GM19023 (cell line): ENCODE results near the gene SCART1.
"Not testable (repeated sequence)": the region's sequence is repeated elsewhere in the genome, so short reads cannot be mapped to it uniquely, and the experiment has no call there.

Experiments used
- ATAC-seq: cut with Tn5 transposase; IDR thresholded peaks from one replicate; pipeline ENCODE4 v1.9.1; 2021; ENCODE audit warnings: mild to moderate bottlenecking, moderate library complexity; ENCODE audit not compliant: unreplicated experiment

The SCART1 gene

DNA sequence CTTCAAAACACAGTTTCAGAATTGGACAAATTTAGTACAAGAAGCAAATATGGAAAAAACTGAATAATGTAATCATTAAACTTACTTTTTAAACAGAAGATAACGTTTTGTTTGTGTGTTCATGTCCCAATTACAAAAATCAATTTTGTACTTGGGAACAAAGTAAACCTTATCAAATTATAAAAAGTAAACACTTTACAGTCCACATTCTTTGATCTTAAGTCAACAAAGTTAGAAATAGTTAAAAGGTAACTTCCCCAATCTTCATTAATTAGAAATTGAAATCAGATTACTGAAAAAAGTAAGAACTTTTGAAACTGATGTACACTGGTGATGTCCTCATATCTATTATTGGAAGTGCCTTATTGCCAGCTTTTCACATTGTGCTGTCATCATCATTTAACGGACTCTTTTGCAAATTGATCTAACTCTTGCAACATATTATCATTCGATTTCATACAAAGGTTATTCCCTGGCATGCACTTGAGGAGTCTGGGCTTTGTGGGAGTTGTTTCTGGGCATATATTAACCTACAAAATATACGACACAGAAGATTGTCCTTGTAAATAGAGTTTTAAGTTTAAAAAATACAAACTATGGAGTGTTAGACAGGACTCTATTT lies 58.3 kb downstream of the SCART1 start:
- no peak for ATAC-seq

DNA sequence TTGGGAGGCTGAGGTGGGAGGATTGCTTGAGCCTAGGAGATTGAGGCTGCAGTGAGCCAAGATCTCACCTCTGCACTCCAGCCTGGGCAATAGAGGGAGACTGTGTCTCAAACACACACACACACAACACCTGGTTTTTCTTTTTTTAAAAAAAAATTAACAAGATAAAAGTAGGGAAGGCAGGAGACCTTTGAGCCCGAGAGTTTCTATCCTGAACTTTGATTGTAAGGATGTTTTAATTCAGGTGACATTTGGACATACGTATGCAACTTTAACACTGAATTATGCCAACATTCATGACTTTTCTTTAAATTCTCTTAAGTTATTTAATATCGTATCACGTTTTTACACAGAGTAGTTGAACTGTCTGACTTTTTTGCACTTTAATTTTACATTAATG lies 61.7 kb downstream of the SCART1 start:
- ATAC-seq: no peak

DNA sequence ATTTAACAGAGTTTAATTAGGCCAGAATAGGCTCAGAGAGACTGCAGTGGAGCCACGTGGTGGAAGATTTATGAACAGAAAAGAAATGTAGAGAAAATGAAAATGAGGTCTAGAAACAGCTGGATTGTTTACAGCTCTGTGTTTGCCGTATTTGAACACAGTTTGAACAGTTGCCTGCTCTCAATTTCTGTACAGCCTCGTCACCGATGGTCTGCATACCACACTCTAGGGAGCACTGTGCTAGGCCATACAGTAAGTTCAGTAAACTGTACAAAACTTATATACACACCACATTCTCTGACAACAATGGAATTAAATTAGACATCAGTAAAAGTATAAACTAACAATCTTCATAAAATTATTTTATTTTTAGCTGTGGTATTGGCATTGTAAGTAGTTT lies 62.3 kb downstream of the SCART1 start:
- no peak for ATAC-seq

DNA sequence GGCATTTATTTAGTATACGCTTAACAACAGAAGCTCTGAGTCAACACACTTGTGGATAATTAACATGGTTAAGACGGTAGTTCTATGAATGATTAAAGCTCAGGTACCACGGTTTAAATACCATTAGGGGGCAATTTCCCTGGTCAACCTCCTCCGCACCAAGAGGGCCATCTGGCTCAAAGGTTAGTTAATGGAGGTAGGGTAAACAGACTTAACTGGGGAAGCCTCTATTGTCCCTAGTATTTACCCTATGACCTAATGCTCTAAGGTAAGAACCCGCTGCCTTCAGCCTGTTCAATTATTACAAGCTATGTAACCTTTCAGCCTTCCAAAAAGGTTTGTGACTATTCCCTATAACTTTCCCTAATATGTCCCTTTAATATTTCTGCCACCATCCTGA lies 64.8 kb downstream of the SCART1 start:
- not testable (repeated sequence) for ATAC-seq
